SJSA1 (cell line): ENCODE measurements around the gene COA5. TPM values are rescaled to one million over a fixed set of nuclear protein-coding genes. Genes with fewer than 3 reads are reported as not detected.

Experiments used
- DNase-seq, 2 experiments: peaks; one replicate each; pipeline ENCODE4 v3.0.0-alpha.2; 2015 to 2020; ENCODE audit warnings: low spot score in 2 of 2, low read depth in 1 of 2
- H3K27ac ChIP-seq: fragments of 250-450 bp; sonication (Bioruptor Pico); 2 replicates; pipeline ENCODE4 v1.5.1; 2020; ENCODE audit warnings: mild to moderate bottlenecking, moderate library complexity
- H3K27me3 ChIP-seq: fragments of 250-450 bp; sonication (Bioruptor Pico); replicated peaks from 2 replicates; pipeline ENCODE4 v1.5.1; 2020; ENCODE audit warnings: mild to moderate bottlenecking, moderate library complexity
- H3K36me3 ChIP-seq: fragments of 250-450 bp; sonication (Bioruptor Pico); 2 replicates; pipeline ENCODE4 v1.5.1; 2020; ENCODE audit warnings: mild to moderate bottlenecking
- H3K4me1 ChIP-seq: fragments of 250-450 bp; sonication (Bioruptor Pico); replicated peaks from 2 replicates; pipeline ENCODE4 v1.6.1; 2021; ENCODE audit warnings: mild to moderate bottlenecking
- H3K4me3 ChIP-seq: fragments of 250-450 bp; sonication (Bioruptor Pico); 2 replicates; pipeline ENCODE4 v1.5.1; 2020; ENCODE audit warnings: mild to moderate bottlenecking
- H3K9me3 ChIP-seq: fragments of 250-450 bp; sonication (Bioruptor Pico); replicated peaks from 2 replicates; pipeline ENCODE4 v1.5.1; 2020; ENCODE audit warnings: mild to moderate bottlenecking
- total RNA-seq: library from RNA; depleted of rRNA; stranded (reverse); fragments of >200 nt; shearing (Covaris generic); gene quantifications from 2 replicates; pipeline ENCODE4 v1.2.3, GENCODE V29; 2014

The COA5 gene
- total RNA-seq, 1 experiment from 2014 or later: 36.4 TPM

DNA sequence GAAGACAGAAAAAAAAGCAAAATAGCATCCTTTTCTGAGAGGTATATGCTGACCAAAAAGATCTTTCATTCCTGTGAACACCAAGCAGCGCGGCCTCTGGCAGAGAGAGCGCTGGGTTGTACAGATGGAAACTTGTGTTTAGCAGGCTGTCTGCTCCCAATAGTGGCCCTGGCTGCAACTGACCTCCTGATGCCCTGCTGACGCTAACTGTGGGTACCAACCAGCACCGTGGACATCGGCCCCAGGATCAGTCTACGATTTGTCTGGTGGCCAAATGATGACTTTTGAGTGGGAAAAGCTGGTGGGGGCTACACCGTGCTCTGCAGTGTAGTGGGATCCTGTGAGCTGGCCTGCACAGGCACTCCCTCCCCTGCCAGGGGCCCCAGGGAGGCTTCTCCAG lies 15.7 kb downstream of the COA5 start:
- Histone ChIP-seq H3K4me1 (no peaks in the 10 kb centered on the region), H3K36me3 (peaks cover 11% of the 10 kb centered on the region; the same call in 1 of the 2 replicates)
- no peak for DNase-seq

DNA sequence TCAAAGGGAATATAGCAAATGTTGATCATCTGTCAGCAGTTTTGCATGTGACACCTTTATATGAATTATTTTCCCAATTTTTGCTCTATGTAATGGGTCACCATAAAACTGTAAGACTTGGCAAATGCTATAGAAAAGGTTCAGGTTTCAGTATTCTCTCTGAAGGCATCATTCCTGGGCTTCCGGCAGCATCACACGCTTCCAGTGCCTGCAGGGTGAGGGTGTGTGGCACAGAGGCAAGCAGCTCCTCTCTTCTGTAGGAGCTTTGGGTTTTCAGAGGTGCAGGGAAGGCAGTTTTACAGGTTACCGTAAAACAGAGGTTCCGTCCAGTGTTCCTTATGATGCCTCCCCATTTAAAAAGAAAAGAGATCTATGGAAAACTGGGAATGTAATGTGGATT lies 18.8 kb downstream of the COA5 start:
- H3K4me1 ChIP-seq: no peaks in the 10 kb centered on the region
- H3K4me3 ChIP-seq: no peak overlapping the region
- no peak overlapping the region for H3K27ac ChIP-seq
- DNase-seq: no peak
- no peaks in the 10 kb centered on the region for H3K9me3 ChIP-seq
- H3K36me3 ChIP-seq: 0 out of 2 replicates have a peak, but pooled peaks cover 2% of the 10 kb centered on the region
- no peaks in the 10 kb centered on the region for H3K27me3 ChIP-seq

More for the DNA sequence above, 15.7 kb downstream of the COA5 start:
- H3K4me3 ChIP-seq: no peak overlapping the region
- H3K27ac ChIP-seq: no peak overlapping the region
- H3K9me3 ChIP-seq: no peaks in the 10 kb centered on the region
- no peaks in the 10 kb centered on the region for H3K27me3 ChIP-seq

DNA sequence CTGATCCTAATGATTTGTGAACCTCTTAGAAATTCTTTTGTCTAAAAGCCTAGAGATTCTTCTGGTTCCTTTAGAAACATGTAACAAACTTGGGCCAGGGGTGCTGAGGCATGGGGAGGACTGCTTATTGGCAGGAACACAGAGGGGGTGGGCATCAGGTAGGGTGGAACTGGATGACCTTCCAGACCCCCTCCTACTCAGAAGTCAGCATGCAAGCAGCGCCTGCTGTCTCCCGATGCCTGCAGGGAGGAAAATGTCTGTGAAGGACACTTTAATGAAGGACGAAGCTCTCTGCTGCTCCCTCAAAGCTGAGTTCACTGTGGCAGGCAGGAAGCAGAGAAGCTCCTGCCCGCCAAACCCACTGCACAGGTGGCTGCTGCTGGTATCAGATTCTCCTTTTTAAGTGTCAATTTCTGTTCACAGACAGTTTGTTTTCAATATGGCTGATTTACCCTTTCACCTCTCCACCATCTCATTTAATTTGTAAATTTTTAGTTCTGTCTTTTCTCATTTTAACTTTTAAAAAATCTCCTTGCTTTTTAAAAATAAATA lies 19.4 kb downstream of the COA5 start:
- no peak overlapping the region for H3K4me3 ChIP-seq
- H3K27ac ChIP-seq: no peak overlapping the region
- DNase-seq: no peak
- no peaks in the 10 kb centered on the region for H3K36me3 ChIP-seq
- no peaks in the 10 kb centered on the region for H3K9me3 ChIP-seq
- no peaks in the 10 kb centered on the region for H3K27me3 ChIP-seq
- H3K4me1 ChIP-seq: no peaks in the 10 kb centered on the region

DNA sequence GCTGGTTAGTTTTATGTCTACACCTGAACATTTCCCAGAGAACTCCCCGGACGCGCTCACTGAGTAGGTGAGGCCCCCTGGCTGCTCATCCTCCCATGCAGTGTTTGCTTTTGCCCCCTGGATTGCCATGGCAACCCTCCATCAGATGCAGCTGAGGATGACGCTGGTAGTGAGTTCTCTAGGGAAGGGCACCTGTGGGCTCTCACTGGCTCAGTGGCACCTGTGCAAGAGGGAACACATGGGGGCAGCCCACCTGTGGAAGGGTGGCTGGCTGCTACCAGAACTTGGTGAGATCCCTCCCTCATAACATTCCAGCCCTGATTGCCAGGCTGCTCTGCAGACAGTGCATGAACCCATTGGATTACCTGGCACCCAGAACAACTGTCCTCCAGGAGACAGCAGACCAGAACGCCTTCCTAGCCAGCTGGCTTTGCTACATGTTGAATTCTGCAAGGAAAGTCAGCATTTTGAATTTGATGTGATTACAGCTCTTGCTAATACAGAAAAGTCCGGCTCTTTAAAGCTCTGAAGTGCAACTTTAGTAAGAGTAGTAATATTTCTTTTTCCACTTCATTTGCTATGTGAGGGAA lies 21.7 kb downstream of the COA5 start:
- Histone ChIP-seq H3K27me3 (no peaks in the 10 kb centered on the region), H3K4me3 (no peak overlapping the region), H3K36me3 (0 out of 2 replicates have a peak, but pooled peaks cover 2% of the 10 kb centered on the region), H3K4me1 (no peaks in the 10 kb centered on the region), H3K27ac (no peak overlapping the region), H3K9me3 (no peaks in the 10 kb centered on the region)
- DNase-seq: no peak

DNA sequence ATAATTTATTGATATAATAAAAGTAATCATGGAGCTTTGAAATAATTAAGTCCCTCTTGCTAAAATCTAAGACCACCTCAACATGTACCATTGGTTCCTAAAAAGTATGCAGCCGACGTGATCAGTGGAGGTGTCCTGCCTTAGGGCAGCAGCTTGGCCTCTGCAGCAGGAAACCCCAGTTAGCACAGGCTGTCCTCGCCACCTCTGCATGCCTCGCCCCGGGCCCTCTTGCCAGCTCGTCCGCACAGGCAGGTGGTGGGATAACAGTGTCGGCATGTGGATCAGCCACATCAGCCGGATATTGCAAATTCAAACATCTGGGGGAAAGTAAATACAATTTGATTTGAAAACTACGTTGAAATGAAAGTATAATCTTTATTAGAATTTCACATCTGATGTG lies 22.9 kb downstream of the COA5 start:
- no peak for DNase-seq
- Histone ChIP-seq H3K9me3 (no peaks in the 10 kb centered on the region), H3K27ac (no peak overlapping the region), H3K4me3 (no peak overlapping the region), H3K4me1 (no peaks in the 10 kb centered on the region), H3K27me3 (no peaks in the 10 kb centered on the region), H3K36me3 (0 out of 2 replicates have a peak, but pooled peaks cover 2% of the 10 kb centered on the region)

DNA sequence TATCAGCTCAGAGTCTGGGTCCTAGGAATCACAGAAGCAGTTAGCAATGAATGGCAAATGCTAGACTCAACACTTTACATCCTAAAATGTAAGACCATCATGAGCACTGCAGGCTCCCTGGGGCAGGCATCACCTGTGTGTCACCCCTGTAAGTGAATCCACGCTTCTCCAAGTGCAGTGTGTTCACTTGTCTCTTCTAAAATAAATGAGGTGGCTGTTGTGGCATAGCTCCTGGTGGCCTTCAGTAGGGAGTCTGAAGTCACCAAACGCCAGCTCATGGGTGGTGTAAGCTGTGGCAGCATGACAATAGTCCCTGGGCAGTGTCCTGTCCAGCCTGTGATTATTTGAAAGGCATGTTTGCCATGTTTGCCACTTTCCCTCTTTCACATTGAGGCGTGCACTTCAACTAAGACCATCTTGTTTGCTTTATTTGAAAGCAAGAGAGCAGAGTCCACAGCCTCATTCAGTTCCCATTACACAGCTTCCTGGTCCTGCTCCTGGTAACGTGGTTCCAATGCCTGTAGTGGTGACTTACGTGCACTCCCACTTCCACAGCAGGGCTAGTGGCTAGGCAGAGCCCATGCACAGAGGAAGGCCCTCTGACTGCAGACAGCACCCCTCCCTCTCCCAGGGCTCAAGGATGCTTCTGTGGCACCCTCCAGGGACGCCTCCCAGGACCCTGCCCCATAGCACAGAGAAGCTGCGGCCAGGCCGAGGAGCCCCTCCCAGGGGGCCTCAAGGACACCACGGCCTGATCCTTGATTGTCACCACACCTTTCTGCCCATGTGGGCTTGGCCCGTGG lies 24.3 kb downstream of the COA5 start:
- Histone ChIP-seq H3K9me3 (no peaks in the 10 kb centered on the region), H3K27ac (no peak overlapping the region), H3K4me3 (no peak overlapping the region), H3K27me3 (no peaks in the 10 kb centered on the region), H3K36me3 (0 out of 2 replicates have a peak, but pooled peaks cover 2% of the 10 kb centered on the region), H3K4me1 (no peaks in the 10 kb centered on the region)
- peak in 1 of 2 experiments; percentile 29 for DNase-seq

DNA sequence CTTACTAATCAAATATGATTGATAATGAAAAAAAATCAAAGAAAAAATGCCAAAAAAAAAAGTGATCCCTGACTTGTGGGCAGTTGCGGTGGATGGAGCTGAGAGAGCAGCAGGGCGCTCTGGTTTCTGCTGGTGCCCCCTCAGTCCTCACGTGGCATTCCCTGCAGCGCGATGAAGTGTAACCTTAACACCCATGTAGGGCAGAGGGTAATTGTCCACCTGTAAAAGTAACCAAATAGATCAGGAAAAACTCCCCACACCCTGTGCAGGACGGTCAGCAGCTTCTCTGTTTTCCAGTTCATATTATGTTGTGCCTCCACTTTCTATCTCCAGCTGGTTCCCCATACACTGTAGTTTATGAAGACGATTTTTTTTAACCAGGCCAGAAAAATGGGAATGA lies 25.0 kb downstream of the COA5 start:
- H3K9me3 ChIP-seq: no peaks in the 10 kb centered on the region
- H3K36me3 ChIP-seq: 0 out of 2 replicates have a peak, but pooled peaks cover 2% of the 10 kb centered on the region
- no peak overlapping the region for H3K4me3 ChIP-seq
- peak in 1 of 2 experiments; percentile 12 for DNase-seq
- no peak overlapping the region for H3K27ac ChIP-seq
- no peaks in the 10 kb centered on the region for H3K4me1 ChIP-seq
- no peaks in the 10 kb centered on the region for H3K27me3 ChIP-seq

DNA sequence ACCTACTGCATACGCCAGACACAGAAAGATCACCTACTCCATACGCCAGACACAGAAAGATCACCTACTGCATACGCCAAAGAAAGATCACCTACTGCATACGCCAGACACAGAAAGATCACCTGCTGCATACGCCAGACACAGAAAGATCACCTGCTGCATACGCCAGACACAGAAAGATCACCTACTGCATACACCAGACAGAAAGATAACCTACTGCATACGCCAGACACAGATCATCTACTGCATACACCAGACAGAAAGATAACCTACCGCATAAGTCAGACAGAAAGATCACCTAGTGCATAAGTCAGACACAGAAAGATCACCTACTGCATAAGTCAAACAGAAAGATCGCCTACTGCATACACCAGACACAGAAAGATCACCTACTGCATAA lies 25.8 kb downstream of the COA5 start:
- H3K27ac ChIP-seq: no peak overlapping the region

DNA sequence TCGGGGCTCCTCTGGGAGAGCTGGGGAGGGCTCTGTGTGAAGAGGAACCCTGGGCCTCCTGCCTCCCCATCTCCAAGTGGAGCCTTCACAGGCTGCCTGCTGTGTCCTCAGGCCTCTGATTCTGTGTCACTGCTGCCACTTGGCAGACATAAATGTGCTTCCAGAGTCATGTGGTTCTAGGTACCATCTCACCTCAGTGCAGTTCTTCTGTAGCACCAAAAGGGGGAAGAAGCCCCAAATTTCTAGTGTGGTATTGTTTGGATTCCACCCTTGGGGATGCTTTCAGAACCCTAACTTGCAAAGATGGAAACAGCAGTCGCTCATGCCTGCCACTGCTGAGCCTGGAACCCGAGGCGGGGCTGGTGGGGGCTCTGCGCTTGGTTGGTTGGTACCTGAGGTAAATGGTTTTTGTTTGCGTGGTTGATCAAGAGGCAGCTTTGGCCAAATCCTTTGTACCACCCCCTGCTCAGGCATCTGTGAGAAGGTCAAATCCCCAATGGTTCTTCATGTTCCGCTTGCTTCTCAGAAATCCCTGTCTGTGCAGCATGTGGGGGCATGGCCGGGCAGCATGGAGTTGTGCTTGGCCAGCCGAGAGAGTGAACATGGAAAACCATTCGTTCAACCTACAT lies 27.5 kb downstream of the COA5 start:
- no peaks in the 10 kb centered on the region for H3K27me3 ChIP-seq
- DNase-seq: peak in 1 of 2 experiments; percentile 35
- H3K36me3 ChIP-seq: peaks cover 2% of the 10 kb centered on the region; the same call in 1 of the 2 replicates
- H3K27ac ChIP-seq: no peak overlapping the region
- H3K4me1 ChIP-seq: no peaks in the 10 kb centered on the region
- H3K4me3 ChIP-seq: no peak overlapping the region
- H3K9me3 ChIP-seq: no peaks in the 10 kb centered on the region

More for the DNA sequence above, 25.8 kb downstream of the COA5 start:
- Histone ChIP-seq H3K9me3 (no peaks in the 10 kb centered on the region), H3K4me3 (no peak overlapping the region), H3K4me1 (no peaks in the 10 kb centered on the region), H3K36me3 (0 out of 2 replicates have a peak, but pooled peaks cover 2% of the 10 kb centered on the region), H3K27me3 (no peaks in the 10 kb centered on the region)
- DNase-seq: peak in 1 of 2 experiments; percentile 7

DNA sequence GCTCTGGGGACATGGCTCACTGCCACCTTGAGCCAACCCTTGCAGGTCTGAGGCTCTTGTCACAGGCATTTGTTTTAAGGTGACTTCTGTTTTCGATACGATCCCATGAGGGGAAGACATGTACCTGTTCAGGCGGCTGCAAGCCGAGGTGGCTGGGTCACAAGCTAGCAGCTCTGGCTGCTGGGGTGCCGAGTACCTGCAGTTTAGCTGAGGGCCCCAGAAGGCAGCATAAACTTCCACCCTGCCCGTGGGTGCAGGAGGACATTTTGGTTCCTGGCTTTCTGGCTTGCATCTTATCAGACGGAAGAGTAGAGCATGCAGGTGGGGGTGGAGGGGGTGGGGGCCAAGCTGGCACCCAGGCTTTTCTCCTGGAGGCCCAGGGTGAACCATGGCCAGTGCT lies 28.4 kb downstream of the COA5 start:
- H3K4me1 ChIP-seq: no peaks in the 10 kb centered on the region
- DNase-seq: peak in 1 of 2 experiments; percentile 22
- no peak overlapping the region for H3K4me3 ChIP-seq
- H3K36me3 ChIP-seq: peaks cover 2% of the 10 kb centered on the region; the same call in 1 of the 2 replicates
- H3K9me3 ChIP-seq: no peaks in the 10 kb centered on the region
- H3K27me3 ChIP-seq: no peaks in the 10 kb centered on the region
- no peak overlapping the region for H3K27ac ChIP-seq

DNA sequence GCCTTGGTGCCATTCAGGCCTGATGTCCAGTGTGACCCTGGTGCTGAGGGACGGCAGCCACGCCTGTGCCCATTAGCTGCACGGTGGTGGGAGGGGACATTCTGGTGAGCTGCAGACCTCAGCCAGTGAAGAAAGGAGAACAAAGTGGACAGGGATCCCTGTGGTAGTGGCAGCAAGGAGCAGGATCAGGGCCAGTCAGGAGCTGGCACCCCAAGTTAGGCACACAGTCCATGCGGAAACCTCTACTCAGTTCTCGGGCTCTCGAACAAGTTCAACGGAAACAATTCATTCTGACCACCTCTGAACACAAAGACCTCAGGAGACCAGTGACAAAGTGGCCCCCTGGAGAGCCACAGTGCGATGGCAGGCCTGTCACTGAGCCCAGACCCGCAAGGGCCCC lies 30.1 kb downstream of the COA5 start:
- no peaks in the 10 kb centered on the region for H3K4me1 ChIP-seq
- no peaks in the 10 kb centered on the region for H3K27me3 ChIP-seq
- H3K4me3 ChIP-seq: no peak overlapping the region
- H3K36me3 ChIP-seq: no peaks in the 10 kb centered on the region; the same call in 1 of the 2 replicates
- H3K9me3 ChIP-seq: no peaks in the 10 kb centered on the region; the same call in 1 of the 2 replicates
- no peak overlapping the region for H3K27ac ChIP-seq
- DNase-seq: peak in 1 of 2 experiments; percentile 30

DNA sequence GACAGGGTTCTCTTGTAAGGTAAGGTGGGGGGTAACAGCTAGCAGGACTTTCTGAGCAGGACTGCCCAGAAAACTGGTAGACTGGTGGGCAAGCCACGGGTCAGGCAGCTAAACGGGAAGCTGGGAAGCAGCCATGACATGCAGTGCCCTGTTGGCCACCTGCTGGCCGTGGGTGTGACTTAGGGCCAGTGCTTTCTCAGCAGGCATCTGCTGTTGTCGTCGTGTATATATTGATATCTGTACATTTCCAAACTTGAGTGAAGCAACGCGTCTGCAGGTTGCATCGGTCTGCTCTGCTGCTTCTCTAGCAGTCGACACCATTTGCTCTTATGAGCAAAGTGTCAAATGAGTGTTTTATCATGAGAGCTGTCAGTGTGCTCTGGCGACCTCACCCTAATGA lies 31.0 kb downstream of the COA5 start:
- H3K9me3 ChIP-seq: no peaks in the 10 kb centered on the region; the same call in 1 of the 2 replicates
- no peaks in the 10 kb centered on the region for H3K4me1 ChIP-seq
- H3K4me3 ChIP-seq: no peak overlapping the region
- no peak overlapping the region for H3K27ac ChIP-seq
- no peaks in the 10 kb centered on the region for H3K27me3 ChIP-seq
- DNase-seq: peak in 1 of 2 experiments; percentile 37
- no peaks in the 10 kb centered on the region; the same call in 1 of the 2 replicates for H3K36me3 ChIP-seq

DNA sequence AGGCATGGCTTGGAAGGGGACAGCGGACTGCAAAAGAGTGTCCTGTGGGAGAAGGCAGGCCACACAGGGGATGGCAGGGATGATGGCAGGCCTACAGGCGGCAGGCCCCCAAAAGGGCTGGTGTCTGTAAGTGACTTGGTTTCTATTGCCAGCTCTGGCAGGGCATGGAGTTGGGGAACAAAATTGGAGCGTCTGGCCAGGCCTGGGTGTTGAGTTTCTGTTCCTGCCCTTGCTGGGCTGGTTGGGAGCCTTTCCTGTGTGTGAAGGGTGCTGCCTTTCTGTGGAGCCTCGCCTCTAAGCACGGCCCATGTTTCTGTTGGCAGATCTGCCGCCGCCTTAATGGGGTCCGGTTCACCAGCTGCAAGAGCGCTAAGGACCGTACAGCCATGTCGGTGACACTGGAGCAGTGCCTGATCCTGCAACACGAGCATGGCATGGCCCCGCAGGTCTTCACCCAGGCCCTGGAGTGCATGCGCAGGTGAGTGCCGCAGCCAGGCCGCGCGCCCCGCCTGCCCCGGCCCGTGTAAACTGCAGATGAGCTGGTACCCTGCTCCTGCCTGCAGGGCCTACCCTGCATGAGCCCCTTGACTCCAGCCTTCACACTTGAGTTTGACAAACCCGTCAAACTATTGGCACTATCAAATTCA lies 31.5 kb downstream of the COA5 start:
- DNase-seq: peak in 1 of 2 experiments; percentile 28
- Histone ChIP-seq H3K4me3 (no peak overlapping the region), H3K36me3 (no peaks in the 10 kb centered on the region; the same call in 1 of the 2 replicates), H3K27ac (no peak overlapping the region), H3K27me3 (no peaks in the 10 kb centered on the region), H3K9me3 (no peaks in the 10 kb centered on the region; the same call in 1 of the 2 replicates), H3K4me1 (no peaks in the 10 kb centered on the region)
